ENCODE data around the gene MARCHF11.

Gene MARCHF11

DNA sequence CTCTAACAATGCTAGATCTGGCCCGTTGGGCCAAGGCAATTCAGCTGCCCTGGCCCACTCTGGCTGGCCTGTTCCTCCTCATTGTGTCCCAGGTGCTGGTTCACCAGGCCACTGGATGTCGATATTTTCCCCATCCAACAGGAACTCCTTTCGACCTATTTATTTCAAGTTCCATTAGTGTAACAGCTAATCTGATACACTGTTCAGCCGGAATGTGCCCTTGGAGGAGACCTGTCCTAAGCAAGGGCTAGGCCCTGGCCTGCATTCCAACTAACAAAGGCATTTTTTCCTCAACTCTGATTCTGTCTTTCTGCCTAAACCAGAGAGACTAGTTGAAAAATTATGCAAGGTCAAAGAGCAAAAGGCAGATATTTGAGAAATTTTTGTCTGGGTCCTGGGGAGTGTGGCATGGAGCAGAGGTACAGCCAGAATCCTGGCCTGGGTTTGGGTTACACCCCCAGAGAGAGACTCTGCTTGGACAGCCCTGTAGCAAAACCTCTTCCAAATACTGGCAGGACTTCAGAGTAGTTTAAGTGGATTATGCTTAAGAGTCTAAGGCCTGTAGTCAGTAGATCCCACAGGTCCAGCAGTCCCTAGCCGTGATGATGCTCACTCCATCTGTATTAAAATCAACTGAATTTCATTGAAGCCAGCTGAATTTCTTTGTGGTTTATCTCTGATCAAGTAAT, 36.1 kb downstream of the MARCHF11 start:
- no peak for DNase-seq (ENCODE audit: low spot score)
- TF ChIP-seq, protein P1, sequence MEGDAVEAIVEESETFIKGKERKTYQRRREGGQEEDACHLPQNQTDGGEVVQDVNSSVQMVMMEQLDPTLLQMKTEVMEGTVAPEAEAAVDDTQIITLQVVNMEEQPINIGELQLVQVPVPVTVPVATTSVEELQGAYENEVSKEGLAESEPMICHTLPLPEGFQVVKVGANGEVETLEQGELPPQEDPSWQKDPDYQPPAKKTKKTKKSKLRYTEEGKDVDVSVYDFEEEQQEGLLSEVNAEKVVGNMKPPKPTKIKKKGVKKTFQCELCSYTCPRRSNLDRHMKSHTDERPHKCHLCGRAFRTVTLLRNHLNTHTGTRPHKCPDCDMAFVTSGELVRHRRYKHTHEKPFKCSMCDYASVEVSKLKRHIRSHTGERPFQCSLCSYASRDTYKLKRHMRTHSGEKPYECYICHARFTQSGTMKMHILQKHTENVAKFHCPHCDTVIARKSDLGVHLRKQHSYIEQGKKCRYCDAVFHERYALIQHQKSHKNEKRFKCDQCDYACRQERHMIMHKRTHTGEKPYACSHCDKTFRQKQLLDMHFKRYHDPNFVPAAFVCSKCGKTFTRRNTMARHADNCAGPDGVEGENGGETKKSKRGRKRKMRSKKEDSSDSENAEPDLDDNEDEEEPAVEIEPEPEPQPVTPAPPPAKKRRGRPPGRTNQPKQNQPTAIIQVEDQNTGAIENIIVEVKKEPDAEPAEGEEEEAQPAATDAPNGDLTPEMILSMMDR (IDR thresholded peaks at IDR 0.05; ENCODE audit: extremely low read depth, missing control alignments), result no peak

DNA sequence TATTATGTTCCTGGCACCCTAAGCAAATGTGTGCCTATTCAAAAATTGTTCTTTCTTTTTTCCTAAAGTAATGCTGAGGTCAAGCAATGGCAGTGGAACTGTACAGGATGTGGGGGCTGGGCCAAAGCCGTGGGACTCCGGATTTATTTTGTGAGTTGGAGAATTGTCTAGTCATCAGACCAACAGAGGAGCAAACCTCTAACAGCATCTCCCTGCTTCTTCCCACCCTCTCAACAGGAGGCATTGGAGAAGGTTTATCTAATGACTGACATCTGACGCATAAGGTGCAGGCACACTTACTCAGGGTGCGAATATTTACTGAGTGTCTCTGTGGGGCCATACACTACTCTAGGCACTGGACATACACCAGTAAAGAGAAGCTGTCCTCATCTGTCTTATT, 38.6 kb downstream of the MARCHF11 start:
- DNase-seq (ENCODE audit: low spot score), result no peak
- TF ChIP-seq, protein P1 (IDR thresholded peaks at IDR 0.05; ENCODE audit: extremely low read depth, missing control alignments), result no peak

- DNase-seq (ENCODE audit: low spot score), result no peak
- TF ChIP-seq, protein P1 (IDR thresholded peaks at IDR 0.05; ENCODE audit: extremely low read depth, missing control alignments), result no peak
Measured at GRCh38 chr5:16140417-16140816, 39.2 kb downstream of the MARCHF11 start.

DNA sequence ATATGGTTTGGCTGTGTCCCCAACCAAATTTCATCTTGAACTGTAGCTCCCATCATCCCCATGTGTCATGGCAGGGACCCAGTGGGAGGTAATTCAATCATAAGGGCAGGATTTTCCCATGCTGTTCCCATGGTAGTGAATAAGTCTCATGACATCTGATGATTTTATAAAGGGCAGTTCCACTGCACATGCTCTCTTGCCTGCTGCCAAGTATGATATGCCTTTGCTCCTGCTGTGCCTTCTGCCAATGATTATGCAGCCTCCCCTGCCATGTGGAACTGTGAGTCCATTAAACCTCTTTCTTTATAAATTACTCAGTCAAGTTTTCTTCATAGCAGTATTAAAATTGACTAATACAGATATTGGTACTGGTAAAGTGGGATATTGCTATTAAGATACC, 42.4 kb downstream of the MARCHF11 start:
- DNase-seq (ENCODE audit: low spot score), result no peak
- TF ChIP-seq, protein P1 (IDR thresholded peaks at IDR 0.05; ENCODE audit: extremely low read depth, missing control alignments), result no peak

DNA sequence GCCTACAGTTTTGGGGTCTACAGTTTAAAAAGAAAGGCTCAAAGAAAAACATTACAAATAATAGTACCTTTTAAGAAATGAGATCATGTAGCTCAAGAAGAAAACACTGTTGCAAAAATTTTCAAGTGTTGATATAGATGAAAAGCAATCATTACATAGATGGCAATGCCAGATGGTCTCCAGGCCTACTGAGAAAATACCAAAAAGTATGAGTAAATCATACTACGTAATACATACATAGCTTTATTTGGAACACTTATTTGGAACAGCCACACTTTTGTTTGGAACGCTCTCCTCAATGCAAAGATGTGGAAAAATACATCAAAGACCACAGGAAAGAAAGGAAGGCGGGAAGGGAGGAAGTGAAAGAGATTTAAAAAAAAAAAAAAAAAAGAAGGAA, 44.1 kb downstream of the MARCHF11 start:
- TF ChIP-seq, protein P1 (IDR thresholded peaks at IDR 0.05; ENCODE audit: extremely low read depth, missing control alignments), result no peak

GRCh38 chr5:16135003-16135402, 44.6 kb downstream of the MARCHF11 start:
- TF ChIP-seq, protein P1 (IDR thresholded peaks at IDR 0.05; ENCODE audit: extremely low read depth, missing control alignments), result no peak
- DNase-seq (ENCODE audit: low spot score), result no peak

More for the DNA sequence above, 44.1 kb downstream of the MARCHF11 start:
- no peak for DNase-seq (ENCODE audit: low spot score)

- no peak for DNase-seq (ENCODE audit: low spot score)
- TF ChIP-seq, protein P1 (IDR thresholded peaks at IDR 0.05; ENCODE audit: extremely low read depth, missing control alignments), result no peak
Measured at GRCh38 chr5:16134204-16134603, 45.4 kb downstream of the MARCHF11 start.
